ENCODE measurements around the gene HSP90B1. TPM values are rescaled to one million over a fixed set of nuclear protein-coding genes. Genes with fewer than 3 reads are reported as not detected.

The HSP90B1 gene
- total and polyA plus RNA-seq, 2 donors from 2014 or later: 521 to 806 TPM

DNA sequence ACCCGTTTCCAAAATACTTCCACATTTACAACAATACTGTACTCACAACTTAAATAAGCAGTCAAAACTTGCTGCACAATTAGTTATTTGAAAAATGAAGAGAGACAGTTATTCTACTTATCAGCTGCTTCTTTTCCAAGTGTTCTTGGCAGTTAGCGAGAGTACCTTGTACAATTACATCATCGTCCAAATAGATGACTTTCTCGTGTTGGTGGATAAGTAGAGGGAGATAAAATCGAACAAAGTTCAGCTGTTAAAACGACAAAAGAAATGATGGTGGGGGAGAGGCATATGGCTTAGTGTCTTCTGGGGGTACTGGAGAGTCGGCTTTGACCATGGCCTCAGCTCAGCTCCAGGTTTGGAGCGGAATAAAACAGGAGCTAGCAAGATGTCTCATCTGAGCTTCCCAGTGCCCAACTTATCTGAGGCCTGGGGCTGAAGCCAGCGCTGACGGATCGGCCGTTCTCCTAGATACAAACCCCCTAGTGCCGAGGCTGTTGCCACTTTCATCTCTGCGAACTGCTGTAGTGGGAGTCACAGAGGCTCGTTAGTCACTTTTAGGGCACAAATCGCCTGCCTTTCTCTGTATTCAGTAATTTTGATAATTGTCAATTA is 67.2 kb downstream of the HSP90B1 start:
- no peaks in the 10 kb centered on the region for H3K27me3 ChIP-seq (ENCODE audit: control insufficient read depth, insufficient read depth, low read length)
- DNase-seq: no peak
- no peak overlapping the region for H3K9ac ChIP-seq (ENCODE audit: low read length in 3 of 3)
- no peaks in the 10 kb centered on the region for H3K9me3 ChIP-seq (ENCODE audit: control insufficient read depth in 2 of 3, insufficient read depth in 1 of 3, low read length in 3 of 3)
- H3K27ac ChIP-seq (ENCODE audit: low read depth in 2 of 2, low read length in 2 of 2): no peak overlapping the region
- H3K4me1 ChIP-seq (ENCODE audit: control insufficient read depth in 2 of 3, insufficient read depth in 2 of 3, low read depth in 1 of 3, low read length in 3 of 3): no peaks in the 10 kb centered on the region
- H3K4me3 ChIP-seq (ENCODE audit: low read length in 3 of 3): no peak overlapping the region
- no peak for FAIRE-seq
- intact Hi-C loops (cut with DNase I): no loop called here
- H3K36me3 ChIP-seq (ENCODE audit: control insufficient read depth in 2 of 3, insufficient read depth in 3 of 3, low read length in 3 of 3): no peaks in the 10 kb centered on the region
- TF ChIP-seq, protein P1, sequence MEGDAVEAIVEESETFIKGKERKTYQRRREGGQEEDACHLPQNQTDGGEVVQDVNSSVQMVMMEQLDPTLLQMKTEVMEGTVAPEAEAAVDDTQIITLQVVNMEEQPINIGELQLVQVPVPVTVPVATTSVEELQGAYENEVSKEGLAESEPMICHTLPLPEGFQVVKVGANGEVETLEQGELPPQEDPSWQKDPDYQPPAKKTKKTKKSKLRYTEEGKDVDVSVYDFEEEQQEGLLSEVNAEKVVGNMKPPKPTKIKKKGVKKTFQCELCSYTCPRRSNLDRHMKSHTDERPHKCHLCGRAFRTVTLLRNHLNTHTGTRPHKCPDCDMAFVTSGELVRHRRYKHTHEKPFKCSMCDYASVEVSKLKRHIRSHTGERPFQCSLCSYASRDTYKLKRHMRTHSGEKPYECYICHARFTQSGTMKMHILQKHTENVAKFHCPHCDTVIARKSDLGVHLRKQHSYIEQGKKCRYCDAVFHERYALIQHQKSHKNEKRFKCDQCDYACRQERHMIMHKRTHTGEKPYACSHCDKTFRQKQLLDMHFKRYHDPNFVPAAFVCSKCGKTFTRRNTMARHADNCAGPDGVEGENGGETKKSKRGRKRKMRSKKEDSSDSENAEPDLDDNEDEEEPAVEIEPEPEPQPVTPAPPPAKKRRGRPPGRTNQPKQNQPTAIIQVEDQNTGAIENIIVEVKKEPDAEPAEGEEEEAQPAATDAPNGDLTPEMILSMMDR (IDR thresholded peaks at IDR 0.05; ENCODE audit: borderline replicate concordance, extremely low read depth, insufficient read depth): no peak

Other genes with a start within 250 kb of the HSP90B1 start
- 7.8 TPM for gene NT5DC3, start 89.2 kb upstream of the HSP90B1 start, total RNA-seq
- gene NT5DC3, start 89.2 kb upstream of the HSP90B1 start, polyA plus RNA-seq (ENCODE audit: insufficient read depth, low read depth, low replicate concordance): 1.1 TPM
- 17.2 TPM for gene TDG, start 35.5 kb downstream of the HSP90B1 start, total RNA-seq
- 9.2 TPM for gene TDG, start 35.5 kb downstream of the HSP90B1 start, polyA plus RNA-seq (ENCODE audit: insufficient read depth, low read depth, low replicate concordance)
- 7.7 TPM for gene GLT8D2, start 119.8 kb downstream of the HSP90B1 start, total RNA-seq
- gene GLT8D2, start 119.8 kb downstream of the HSP90B1 start, polyA plus RNA-seq (ENCODE audit: insufficient read depth, low read depth, low replicate concordance): 7.0 TPM
- 18.1 TPM for gene HCFC2, start 134.1 kb downstream of the HSP90B1 start, total RNA-seq
- gene HCFC2, start 134.1 kb downstream of the HSP90B1 start, polyA plus RNA-seq (ENCODE audit: insufficient read depth, low read depth, low replicate concordance): 6.0 TPM
- 31.1 TPM for gene NFYB, start 207.8 kb downstream of the HSP90B1 start, total RNA-seq
- gene NFYB, start 207.8 kb downstream of the HSP90B1 start, polyA plus RNA-seq (ENCODE audit: insufficient read depth, low read depth, low replicate concordance): 24.6 TPM